T follicular helper cell (primary cell): ENCODE results near the gene LMNTD2.
"Not testable (repeated sequence)": the region's sequence is repeated elsewhere in the genome, so short reads cannot be mapped to it uniquely, and the experiment has no call there.

Source experiments
- DNase-seq: peaks from one replicate; pipeline ENCODE4 v3.0.0-alpha.2; 2020; ENCODE audit warnings: low read depth

Gene LMNTD2

DNA sequence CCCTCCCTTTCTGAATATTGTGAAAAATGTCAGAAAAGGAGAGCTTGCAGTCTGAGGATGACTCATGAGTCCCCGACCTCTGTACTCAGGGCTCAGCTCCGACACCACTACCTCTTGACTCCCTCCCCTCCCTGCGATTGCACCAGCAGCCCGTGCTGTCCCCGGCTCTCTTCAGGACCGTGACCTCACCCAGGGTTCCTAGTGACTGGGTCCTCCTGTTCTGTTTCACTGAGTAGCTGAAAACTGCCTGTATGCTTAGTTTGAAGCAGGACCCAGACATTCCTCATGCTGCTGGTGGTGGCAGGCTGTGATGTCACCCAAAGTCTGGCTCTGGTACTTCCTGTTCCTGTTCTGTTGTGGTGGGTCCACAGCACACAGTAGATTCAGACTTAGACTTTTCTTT is 27.4 kb upstream of the LMNTD2 start:
- DNase-seq: peak; percentile 69

DNA sequence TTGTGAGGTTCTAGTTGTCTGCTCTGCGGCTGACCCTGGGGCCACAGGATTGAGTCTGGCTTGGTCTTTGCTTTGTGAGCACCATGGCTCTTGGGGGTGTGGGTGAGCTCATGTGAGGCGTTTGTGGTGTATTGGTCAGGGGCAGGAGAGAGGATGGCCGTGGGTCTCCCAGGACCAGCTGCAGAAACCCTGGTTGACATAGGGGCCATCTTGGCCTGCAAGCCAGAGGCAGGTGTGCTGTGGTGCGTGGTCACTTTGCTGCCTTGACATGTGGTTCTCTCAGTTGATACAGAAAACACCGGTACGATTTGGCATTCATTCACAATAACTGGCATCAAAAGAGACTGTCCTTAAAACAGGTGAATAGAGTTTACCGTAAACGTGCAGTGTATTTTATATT is 27.0 kb upstream of the LMNTD2 start:
- DNase-seq: no peak

- DNase-seq: no peak
These were observed 26.1 kb upstream of the LMNTD2 start for GRCh38 chr11:586376-587316.

GRCh38 chr11:584287-584686 is 23.7 kb upstream of the LMNTD2 start:
- DNase-seq: no peak

DNA sequence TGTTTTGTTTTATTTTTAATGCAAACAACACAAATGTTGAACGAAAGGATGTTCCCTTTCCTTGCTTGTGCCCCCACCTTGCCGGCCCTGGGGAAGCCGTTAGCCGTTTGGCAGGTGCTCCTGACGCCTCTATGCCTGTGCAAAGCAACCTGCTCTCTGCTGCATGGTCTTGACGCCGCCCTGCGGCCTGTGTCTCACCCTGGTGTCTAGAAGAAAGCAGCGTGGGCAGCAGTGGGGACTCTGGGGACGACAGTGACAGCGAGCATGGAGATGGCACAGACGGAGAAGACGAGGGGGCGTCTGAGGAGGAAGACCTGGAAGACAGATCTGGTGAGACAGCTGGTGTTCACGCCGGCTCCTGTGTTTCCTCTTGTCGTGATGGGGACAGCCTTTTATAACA is 21.2 kb upstream of the LMNTD2 start:
- no peak for DNase-seq

DNA sequence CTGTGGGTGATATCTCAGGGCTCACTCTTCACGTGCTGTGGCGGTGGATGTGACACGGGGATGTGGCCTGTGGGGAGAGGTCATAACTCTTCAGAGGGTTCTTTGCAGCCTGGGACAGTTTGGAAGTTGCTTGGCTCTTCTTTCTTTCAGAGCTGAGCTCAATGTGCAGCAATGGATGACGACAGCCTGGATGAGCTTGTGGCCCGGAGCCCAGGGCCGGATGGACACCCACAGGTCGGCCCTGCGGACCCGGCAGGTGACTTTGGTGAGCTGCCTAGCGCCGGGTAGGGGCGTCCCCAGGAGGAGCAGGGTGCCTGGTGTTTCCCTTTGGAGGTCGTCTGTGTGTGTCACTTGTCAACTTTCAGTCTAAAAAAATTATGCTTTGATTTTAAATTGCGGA is 20.8 kb upstream of the LMNTD2 start:
- no peak for DNase-seq

- DNase-seq: no peak
These were observed 19.5 kb upstream of the LMNTD2 start for GRCh38 chr11:579830-580601.

DNA sequence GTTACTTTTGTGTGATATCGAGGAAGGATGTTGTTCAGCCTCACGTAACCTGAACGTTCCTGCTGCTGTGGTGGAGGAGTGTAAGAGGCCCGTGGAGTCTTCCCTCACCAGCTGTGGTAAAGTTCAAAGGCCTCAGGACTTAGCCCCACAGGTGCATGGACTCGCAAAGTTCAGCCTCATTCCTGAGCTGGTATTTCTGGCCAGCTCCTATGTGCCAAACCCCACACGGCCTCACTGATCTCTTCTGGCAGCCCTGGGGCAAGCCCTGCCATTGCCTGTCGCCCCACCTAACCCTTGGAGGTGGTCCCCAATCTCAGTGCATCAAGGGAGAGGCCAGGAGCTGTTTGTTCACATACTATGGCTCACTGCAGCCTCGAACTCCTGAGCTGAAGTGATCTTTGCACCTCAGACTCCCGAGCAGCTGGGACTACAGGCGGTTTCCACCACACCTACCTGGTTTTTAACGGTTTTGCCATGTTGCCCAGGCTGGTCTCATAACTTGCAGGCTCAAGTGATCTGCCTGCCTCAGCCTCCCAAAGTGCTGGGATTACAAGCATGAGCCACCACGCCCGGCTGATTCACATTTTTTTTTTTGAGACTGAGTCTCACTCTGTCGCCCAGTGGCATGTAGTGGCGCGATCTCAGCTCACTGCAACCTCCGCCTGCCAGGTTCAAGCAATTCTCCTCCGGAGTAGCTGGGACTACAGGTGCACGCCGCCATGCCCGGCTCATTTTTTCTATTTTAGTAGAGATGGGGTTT is 17.9 kb upstream of the LMNTD2 start:
- no peak for DNase-seq

GRCh38 chr11:577611-577894 is 17.0 kb upstream of the LMNTD2 start:
- no peak for DNase-seq

- DNase-seq: no peak
These were observed 16.5 kb upstream of the LMNTD2 start for GRCh38 chr11:576811-577610.

- DNase-seq: peak; percentile 93
These were observed 15.6 kb upstream of the LMNTD2 start, which contains the start of gene PHRF1 for GRCh38 chr11:575996-576768. PHRF1 (plus strand) TSS chr11:576470; CDS start chr11:581513, 5,043 bp downstream.

DNA sequence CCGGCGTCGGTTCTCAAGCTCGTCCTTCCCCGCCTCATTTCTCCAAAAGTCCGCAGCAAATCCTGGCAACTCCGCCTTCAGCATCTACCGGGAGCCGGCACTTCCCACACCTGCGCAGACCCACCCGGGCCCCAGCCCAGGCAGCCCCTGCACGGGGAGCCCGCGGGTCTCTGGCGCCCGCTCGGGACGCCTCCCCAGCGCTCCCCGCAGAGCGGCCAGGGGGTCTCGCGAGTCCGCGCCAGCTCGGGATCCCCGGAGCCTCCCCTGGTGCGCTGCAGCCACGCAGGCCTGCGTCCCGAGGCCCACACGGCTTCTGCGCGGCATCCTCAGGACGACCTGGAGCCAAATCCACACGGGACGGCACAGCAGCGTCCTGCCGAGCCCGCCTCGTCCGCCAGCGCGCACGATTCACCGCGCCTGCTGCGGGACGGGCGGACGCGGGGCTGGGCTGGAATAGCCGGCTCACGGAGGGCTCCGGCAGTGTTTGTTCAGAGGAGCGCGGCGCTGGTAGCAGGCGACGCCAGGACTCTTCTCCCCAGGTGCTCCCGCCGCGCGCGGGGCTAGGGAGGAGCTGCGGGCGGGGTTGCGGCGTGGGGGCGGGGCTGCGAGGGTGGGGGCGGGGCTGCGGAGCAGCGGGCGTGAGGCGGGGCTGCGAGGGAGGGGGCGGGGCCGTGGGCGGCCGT is 14.9 kb upstream of the LMNTD2 start:
- no peak for DNase-seq

DNA sequence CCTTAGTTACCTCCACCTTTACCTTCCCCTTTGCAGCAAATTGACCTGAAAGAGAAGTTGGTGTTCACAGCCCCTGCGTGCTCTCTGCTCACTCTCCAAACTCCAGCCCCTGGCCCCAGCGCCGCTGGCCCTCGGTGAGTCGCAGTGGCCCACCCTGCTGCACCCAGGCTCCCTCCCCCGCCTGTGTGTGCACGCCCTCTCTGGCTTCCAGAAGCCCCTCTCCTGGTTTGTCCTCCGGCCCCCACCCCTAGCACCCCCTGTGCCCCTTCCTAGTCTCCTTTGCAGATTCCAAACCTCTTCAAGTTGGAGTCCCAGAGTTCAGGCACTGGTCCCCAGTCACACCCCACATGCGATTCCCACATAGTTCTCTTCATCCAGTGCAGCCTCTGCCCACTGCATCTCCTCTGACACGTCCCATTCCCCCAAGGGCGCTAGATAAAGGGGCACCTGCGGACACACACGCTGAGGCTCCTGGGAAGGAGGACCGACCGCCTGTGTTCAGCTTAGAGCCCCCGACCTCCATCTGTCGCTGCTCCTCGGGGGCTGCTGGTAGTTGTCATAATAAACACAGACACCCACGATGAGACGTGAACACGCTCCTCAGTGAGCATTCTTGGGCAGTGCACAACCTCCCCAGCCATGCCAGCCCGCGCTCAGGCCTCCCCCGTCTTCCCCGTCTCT is 14.2 kb upstream of the LMNTD2 start:
- no peak for DNase-seq

DNA sequence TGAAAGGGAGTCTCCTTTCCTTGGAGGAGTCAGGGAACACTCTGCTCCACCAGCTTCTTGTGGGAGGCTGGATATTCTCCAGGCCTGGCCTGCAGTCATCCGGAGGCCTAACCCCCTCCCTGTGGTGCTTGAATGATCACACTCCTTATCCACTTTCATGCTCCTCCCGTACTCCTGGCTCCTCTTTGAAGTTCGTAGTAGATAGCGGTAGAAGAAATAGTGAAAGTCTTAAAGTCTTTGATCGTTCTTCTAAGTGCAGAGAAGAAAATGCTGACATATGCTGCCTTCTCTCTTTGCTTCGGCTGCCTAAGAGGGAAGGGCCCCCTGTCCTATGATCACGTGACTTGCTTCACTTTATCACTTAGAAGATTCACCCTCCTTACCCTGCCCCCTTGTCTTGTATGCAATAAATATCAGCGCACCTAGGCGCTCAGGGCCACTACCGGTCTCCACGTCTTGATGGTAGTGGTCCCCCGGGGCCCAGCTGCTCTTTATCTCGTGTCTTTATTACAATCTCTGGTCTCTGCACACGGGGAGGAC is 13.6 kb upstream of the LMNTD2 start:
- not testable (repeated sequence) for DNase-seq

DNA sequence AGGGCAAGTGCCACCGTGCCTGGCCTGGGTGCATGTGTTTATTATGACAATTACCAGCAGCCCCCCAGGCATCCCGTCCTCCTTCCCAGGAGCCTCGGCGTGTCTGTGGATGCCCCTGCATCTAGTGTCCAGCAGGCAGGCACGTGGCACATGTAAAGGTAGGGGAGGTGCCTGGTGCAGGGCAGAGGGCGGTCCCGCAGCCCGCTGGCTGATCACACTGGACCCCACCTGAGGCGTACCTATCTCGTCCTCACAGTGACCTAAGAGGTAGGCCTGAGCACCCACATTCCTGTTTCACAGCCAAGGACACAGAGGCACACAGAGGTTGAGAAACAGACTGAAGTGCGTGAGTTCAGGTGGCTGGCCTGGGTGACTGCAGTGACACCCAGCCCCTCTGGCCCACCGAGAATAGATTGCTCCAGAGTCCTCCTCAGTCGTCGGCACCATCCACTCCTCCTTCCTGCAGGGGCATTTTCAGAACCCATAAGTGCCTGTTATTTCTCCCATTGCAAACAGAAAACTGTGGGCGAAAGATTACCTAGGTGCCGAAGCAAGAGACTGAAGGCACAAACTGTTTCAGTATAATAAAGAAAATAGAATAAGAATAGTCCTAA is 12.7 kb upstream of the LMNTD2 start:
- no peak for DNase-seq

DNA sequence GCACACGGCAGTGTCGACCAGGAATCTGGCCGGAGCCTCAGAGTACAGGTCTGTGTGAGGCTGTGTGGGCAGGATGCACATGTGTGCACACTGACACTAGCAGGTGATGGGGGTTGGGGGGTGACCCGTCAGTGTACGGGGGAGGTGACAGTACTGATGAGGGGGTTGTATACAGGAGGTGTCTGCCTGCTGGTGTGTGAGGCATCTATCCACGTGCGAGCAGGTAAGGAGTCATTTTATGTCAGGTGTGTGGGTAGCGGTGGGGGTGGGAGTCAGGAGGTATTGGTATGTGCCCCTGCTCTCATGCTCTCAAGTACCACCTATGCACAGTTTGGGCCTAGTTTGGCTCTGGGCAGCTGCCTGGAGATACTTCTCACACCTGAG is 11.3 kb upstream of the LMNTD2 start:
- DNase-seq: no peak

GRCh38 chr11:569158-569885 is 8.8 kb upstream of the LMNTD2 start:
- no peak for DNase-seq
